ENCODE data around the gene ELL2.

DNA sequence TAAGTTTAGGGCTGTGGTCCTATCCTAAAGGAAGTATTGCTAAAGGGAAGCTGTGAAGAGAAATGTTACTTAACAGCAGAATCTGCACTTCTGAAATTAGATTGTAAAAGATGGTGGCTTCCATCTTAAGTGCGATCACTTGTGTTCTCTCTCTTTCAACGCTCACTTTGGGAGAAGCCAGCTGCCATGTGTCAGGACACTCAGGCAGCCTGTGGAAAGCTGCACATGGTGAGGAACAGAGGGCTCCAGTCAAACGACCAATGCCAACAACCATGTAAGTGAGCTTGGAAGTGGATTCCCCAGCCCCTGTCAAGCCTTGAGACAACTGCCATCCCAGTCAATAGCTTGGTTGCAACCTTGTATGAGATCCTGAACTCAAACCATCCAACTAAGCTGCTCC is 87.4 kb downstream of the ELL2 start:
- TF ChIP-seq, protein P1, sequence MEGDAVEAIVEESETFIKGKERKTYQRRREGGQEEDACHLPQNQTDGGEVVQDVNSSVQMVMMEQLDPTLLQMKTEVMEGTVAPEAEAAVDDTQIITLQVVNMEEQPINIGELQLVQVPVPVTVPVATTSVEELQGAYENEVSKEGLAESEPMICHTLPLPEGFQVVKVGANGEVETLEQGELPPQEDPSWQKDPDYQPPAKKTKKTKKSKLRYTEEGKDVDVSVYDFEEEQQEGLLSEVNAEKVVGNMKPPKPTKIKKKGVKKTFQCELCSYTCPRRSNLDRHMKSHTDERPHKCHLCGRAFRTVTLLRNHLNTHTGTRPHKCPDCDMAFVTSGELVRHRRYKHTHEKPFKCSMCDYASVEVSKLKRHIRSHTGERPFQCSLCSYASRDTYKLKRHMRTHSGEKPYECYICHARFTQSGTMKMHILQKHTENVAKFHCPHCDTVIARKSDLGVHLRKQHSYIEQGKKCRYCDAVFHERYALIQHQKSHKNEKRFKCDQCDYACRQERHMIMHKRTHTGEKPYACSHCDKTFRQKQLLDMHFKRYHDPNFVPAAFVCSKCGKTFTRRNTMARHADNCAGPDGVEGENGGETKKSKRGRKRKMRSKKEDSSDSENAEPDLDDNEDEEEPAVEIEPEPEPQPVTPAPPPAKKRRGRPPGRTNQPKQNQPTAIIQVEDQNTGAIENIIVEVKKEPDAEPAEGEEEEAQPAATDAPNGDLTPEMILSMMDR (IDR thresholded peaks at IDR 0.05): no peak
- TF ChIP-seq POLR2AphosphoS5 (IDR thresholded peaks at IDR 0.05): no peak
- no peak for TF ChIP-seq POLR2A (IDR thresholded peaks at IDR 0.05)

Measured in suprapubic skin (tissue), 4 donors.